ENCODE results near the gene ERICH4. TPM values are rescaled to one million over a fixed set of nuclear protein-coding genes. Genes with fewer than 3 reads are reported as not detected.
A peak's percentile ranks its signal among the peaks of the same experiment; 100 is the strongest.
"Not testable (repeated sequence)": the region's sequence is repeated elsewhere in the genome, so short reads cannot be mapped to it uniquely, and the experiment has no call there.

ERICH4 gene
- total RNA-seq, 4 donors from 2014 or later = not detected

DNA sequence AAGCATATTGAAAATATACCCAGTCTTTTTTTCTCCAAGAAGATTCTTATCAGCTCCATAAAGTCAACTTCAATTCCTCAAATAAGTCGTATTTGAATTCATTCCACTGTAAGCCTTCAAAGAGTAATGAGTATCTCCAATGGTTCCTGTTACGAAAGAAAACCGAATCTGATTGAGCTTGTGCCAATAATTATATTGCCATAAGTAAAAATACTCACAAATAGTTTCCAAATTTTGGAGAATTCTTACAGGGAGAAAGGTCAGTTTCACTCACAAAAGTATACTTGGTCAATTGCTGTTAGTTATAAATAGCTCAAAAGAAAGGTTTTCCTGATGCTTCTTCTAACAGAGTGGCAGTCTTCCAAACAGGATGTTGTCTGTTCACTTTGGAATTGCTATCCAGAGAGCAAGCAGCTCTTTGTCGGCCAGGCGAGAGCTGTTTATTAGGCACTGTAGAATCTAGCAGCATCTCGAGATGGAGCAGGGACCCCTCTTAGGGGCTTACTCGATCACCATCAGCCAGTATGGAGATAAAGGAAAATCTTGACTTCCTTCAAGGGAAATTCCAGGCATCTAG, 13.5 kb downstream of the ERICH4 start:
- no peak overlapping the region for H3K4me3 ChIP-seq
- TF ChIP-seq POLR2AphosphoS5 (IDR thresholded peaks at IDR 0.05) = no peak
- no peak for TF ChIP-seq EP300 (IDR thresholded peaks at IDR 0.05)
- TF ChIP-seq POLR2A (IDR thresholded peaks at IDR 0.05) = no peak
- TF ChIP-seq, protein P1, sequence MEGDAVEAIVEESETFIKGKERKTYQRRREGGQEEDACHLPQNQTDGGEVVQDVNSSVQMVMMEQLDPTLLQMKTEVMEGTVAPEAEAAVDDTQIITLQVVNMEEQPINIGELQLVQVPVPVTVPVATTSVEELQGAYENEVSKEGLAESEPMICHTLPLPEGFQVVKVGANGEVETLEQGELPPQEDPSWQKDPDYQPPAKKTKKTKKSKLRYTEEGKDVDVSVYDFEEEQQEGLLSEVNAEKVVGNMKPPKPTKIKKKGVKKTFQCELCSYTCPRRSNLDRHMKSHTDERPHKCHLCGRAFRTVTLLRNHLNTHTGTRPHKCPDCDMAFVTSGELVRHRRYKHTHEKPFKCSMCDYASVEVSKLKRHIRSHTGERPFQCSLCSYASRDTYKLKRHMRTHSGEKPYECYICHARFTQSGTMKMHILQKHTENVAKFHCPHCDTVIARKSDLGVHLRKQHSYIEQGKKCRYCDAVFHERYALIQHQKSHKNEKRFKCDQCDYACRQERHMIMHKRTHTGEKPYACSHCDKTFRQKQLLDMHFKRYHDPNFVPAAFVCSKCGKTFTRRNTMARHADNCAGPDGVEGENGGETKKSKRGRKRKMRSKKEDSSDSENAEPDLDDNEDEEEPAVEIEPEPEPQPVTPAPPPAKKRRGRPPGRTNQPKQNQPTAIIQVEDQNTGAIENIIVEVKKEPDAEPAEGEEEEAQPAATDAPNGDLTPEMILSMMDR (IDR thresholded peaks at IDR 0.05) = no peak
- WGBS = 19% methylated on average over 7 of the region's 7 CpGs
- H3K27ac ChIP-seq = no peak overlapping the region
- no peak for DNase-seq (ENCODE audit: low spot score in 2 of 2)
- H3K36me3 ChIP-seq = no peaks in the 10 kb centered on the region
- peaks cover 24% of the 10 kb centered on the region for H3K27me3 ChIP-seq
- H3K4me1 ChIP-seq = peaks cover 12% of the 10 kb centered on the region
- H3K9me3 ChIP-seq = no peaks in the 10 kb centered on the region

GRCh38 chr19:41457241-41457640, 14.3 kb downstream of the ERICH4 start:
- Histone ChIP-seq H3K36me3 (no peaks in the 10 kb centered on the region), H3K27me3 (peaks cover 32% of the 10 kb centered on the region), H3K4me1 (peaks cover 12% of the 10 kb centered on the region), H3K4me3 (no peak overlapping the region), H3K27ac (no peak overlapping the region), H3K9me3 (no peaks in the 10 kb centered on the region)
- WGBS = 50% methylated on average over 1 of the region's 1 CpG
- TF ChIP-seq POLR2A (IDR thresholded peaks at IDR 0.05) = no peak
- no peak for TF ChIP-seq POLR2AphosphoS5 (IDR thresholded peaks at IDR 0.05)
- DNase-seq (ENCODE audit: low spot score in 2 of 2) = no peak

- TF ChIP-seq, protein P1 (IDR thresholded peaks at IDR 0.05) = no peak
- TF ChIP-seq POLR2AphosphoS5 (IDR thresholded peaks at IDR 0.05) (no peak), POLR2A (IDR thresholded peaks at IDR 0.05) (no peak), EP300 (IDR thresholded peaks at IDR 0.05) (no peak)
- H3K27me3 ChIP-seq = peaks cover 72% of the 10 kb centered on the region
- H3K4me1 ChIP-seq = no peaks in the 10 kb centered on the region
- H3K27ac ChIP-seq = no peak overlapping the region
- DNase-seq (ENCODE audit: low spot score in 2 of 2) = no peak
- H3K4me3 ChIP-seq = no peak overlapping the region
- no peaks in the 10 kb centered on the region for H3K9me3 ChIP-seq
- H3K36me3 ChIP-seq = no peaks in the 10 kb centered on the region
- WGBS = 52% methylated on average over 6 of the region's 6 CpGs
Measured at GRCh38 chr19:41462497-41462896, 19.5 kb downstream of the ERICH4 start.

- not testable (repeated sequence) for DNase-seq (ENCODE audit: low spot score in 2 of 2)
- 79% methylated on average over 22 of the region's 22 CpGs for WGBS
- H3K27me3 ChIP-seq = peaks cover 74% of the 10 kb centered on the region
Measured at GRCh38 chr19:41463257-41464256, 20.6 kb downstream of the ERICH4 start.

GRCh38 chr19:41476583-41476982, 33.6 kb downstream of the ERICH4 start:
- no peak for TF ChIP-seq POLR2AphosphoS5 (IDR thresholded peaks at IDR 0.05)
- no peak for TF ChIP-seq POLR2A (IDR thresholded peaks at IDR 0.05)
- TF ChIP-seq EP300 (IDR thresholded peaks at IDR 0.05) = no peak
- TF ChIP-seq, protein P1 (IDR thresholded peaks at IDR 0.05) = no peak
- peaks cover 36% of the 10 kb centered on the region for H3K27me3 ChIP-seq

More at GRCh38 chr19:41463257-41464256, 20.6 kb downstream of the ERICH4 start:
- not testable (repeated sequence) for H3K27ac ChIP-seq, H3K4me1 ChIP-seq, H3K36me3 ChIP-seq, H3K4me3 ChIP-seq, H3K9me3 ChIP-seq

DNA sequence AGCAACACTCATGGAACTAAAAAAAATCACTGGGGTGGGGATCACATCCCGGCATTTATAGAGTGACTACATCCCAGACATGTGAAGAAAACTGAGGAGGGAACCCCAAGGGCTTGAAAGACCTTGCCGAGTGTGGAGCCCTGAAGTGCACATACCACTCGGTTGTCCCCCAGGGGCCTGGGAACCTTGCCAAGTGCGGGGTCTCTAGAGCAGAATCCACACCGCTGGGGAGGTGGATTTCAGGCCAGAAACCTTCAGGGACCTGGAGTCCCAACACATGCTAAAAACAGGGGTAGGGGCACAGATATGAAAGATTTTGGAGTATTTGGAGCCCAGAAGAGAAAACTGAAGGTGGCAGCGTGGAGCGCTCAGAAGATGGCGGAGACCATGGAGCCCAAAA, 35.2 kb downstream of the ERICH4 start:
- no peak overlapping the region for H3K27ac ChIP-seq

More at GRCh38 chr19:41476583-41476982, 33.6 kb downstream of the ERICH4 start:
- Histone ChIP-seq H3K36me3 (no peaks in the 10 kb centered on the region), H3K27ac (no peak overlapping the region), H3K9me3 (no peaks in the 10 kb centered on the region), H3K4me3 (no peak overlapping the region), H3K4me1 (no peaks in the 10 kb centered on the region)
- no peak for DNase-seq (ENCODE audit: low spot score in 2 of 2)

More for the DNA sequence above, 35.2 kb downstream of the ERICH4 start:
- no peak for DNase-seq (ENCODE audit: low spot score in 2 of 2)
- Histone ChIP-seq H3K4me1 (no peaks in the 10 kb centered on the region), H3K36me3 (no peaks in the 10 kb centered on the region), H3K4me3 (peak overlapping the region; percentile 16), H3K27me3 (peaks cover 24% of the 10 kb centered on the region), H3K9me3 (no peaks in the 10 kb centered on the region)
- TF ChIP-seq POLR2A (IDR thresholded peaks at IDR 0.05) (no peak), EP300 (IDR thresholded peaks at IDR 0.05) (no peak), POLR2AphosphoS5 (IDR thresholded peaks at IDR 0.05) (no peak)
- TF ChIP-seq, protein P1 (IDR thresholded peaks at IDR 0.05) = no peak
- WGBS = 56% methylated on average over 8 of the region's 8 CpGs

Measured in suprapubic skin (tissue), 4 donors.